Astrocyte of the cerebellum (primary cell): ENCODE measurements around the gene ARAP1.

Experiments used
- DNase-seq: peaks from one replicate; pipeline ENCODE4 v3.0.0-alpha.2; 2011; ENCODE audit warnings: low read depth
- H3K4me3 ChIP-seq: 2 replicates; pipeline ENCODE4 v1.5.1; 2011; ENCODE audit warnings: mild to moderate bottlenecking, low read depth, low read length, moderate library complexity
- in situ Hi-C: cut with HindIII; loops from 2 replicates; pipeline ENCODE4 v1.10.0; 2017; ENCODE audit warnings: low sequenced_read_pairs
- TF ChIP-seq, protein P1 (sequence below): IDR thresholded peaks from 2 replicates; pipeline ENCODE4 v1.5.1; 2012; ENCODE audit warnings: low read length, low read depth, moderate library complexity, mild to moderate bottlenecking; ENCODE audit errors: missing control alignments

ARAP1 gene

DNA sequence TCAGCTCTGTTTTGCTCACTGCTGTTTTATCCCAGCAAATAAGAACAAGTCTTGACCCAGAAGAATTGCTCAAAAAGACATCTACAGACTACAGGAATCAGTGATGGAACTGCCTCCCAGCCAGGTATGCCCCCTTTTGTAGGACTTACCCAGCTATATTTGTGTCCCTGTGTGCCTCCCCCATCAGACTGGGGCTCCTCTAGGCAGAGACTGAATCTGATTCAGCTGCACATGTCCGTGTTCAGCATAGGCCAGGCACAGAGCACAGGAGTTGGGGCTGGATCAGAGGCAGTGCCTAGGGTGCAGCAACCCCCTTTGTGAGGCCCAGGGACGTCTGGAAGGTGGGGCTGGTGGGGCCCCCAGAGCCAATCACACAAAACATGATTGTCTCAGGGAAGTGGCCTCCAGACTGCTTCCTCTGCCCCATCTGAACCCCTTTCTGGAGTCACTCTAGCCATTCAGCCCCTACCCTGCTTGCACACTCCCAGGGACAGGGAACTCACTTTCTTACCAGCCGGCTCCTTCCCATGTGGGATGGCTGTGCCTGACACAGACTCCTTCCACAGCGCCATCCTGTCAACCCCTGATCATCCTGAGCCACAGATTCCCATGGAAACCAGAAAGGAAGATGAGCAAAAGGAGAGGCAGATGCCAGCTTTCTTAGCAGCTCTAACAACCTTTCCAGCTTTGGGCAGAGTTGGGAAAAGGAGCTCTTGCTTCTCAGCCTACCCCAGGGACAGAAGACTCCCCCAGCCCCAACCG, 102.8 kb downstream of the ARAP1 start:
- no peak for DNase-seq
- TF ChIP-seq, protein P1, sequence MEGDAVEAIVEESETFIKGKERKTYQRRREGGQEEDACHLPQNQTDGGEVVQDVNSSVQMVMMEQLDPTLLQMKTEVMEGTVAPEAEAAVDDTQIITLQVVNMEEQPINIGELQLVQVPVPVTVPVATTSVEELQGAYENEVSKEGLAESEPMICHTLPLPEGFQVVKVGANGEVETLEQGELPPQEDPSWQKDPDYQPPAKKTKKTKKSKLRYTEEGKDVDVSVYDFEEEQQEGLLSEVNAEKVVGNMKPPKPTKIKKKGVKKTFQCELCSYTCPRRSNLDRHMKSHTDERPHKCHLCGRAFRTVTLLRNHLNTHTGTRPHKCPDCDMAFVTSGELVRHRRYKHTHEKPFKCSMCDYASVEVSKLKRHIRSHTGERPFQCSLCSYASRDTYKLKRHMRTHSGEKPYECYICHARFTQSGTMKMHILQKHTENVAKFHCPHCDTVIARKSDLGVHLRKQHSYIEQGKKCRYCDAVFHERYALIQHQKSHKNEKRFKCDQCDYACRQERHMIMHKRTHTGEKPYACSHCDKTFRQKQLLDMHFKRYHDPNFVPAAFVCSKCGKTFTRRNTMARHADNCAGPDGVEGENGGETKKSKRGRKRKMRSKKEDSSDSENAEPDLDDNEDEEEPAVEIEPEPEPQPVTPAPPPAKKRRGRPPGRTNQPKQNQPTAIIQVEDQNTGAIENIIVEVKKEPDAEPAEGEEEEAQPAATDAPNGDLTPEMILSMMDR, result no peak
- in situ Hi-C loops, result no loop called here
- no peak overlapping the region for H3K4me3 ChIP-seq

- DNase-seq, result no peak
- in situ Hi-C loops, result no loop called here
- H3K4me3 ChIP-seq, result no peak overlapping the region
- TF ChIP-seq, protein P1, result no peak
Observed at GRCh38 chr11:72648384-72649136, 103.6 kb downstream of the ARAP1 start.

DNA sequence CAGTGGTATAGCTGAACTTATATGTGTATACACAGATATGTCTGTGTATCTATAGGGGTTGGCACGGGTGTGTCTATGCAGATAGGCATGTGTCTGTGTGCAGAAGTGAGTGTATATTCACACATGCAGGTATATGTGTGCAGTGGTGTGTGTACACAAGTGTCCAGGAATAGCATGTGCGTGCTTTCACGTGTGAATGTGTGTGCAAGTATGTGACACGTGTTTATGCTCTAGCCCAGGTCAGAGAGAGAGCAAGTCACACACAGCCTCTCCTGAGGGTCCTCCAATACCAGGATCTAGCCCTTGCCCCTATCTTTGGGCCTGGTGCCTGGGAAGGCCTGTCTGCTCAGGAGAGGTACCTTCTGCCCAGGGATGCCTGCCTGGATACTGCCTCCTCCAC, 104.3 kb downstream of the ARAP1 start:
- no peak overlapping the region for H3K4me3 ChIP-seq
- TF ChIP-seq, protein P1, result no peak
- no peak for DNase-seq
- in situ Hi-C loops, result no loop called here

DNA sequence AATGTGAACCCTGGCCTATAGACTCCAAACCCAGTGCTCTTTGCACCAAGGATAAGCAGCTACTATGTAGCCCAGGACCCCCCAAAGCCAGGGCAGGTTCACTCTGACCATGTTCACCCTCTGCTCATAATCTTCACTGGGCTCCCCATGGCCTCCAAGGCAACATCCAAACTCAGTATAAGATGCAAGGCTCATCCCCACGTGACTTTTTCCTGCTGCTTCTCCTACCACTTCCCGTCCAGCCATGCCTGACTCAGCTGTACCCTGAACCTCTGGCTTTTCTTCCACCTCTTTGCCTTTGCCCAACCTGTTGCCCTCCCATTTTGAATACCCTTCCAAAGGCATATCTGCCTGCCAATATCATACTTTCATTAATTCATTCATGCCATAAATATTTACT, 105.7 kb downstream of the ARAP1 start:
- TF ChIP-seq, protein P1, result no peak
- in situ Hi-C loops, result no loop called here
- H3K4me3 ChIP-seq, result no peak overlapping the region
- DNase-seq, result no peak

- in situ Hi-C loops, result no loop called here
- no peak for DNase-seq
- TF ChIP-seq, protein P1, result no peak
- H3K4me3 ChIP-seq, result no peak overlapping the region
Observed at GRCh38 chr11:72646024-72646423, 106.2 kb downstream of the ARAP1 start.

GRCh38 chr11:72643547-72643946, 108.7 kb downstream of the ARAP1 start:
- no peak for DNase-seq

More at GRCh38 chr11:72643547-72643946, 108.7 kb downstream of the ARAP1 start:
- TF ChIP-seq, protein P1, result no peak
- H3K4me3 ChIP-seq, result no peak overlapping the region
- in situ Hi-C loops, result no loop called here
